WTC11 (cell line): ENCODE data around the gene PTH1R. TPM values are rescaled to one million over a fixed set of nuclear protein-coding genes. Genes with fewer than 3 reads are reported as not detected.

ENCODE experiments used
- ATAC-seq: fragments of 200-7000 bp; cut with Tn5 transposase; 2 replicates; pipeline ENCODE4 v1.10.0; 2021; ENCODE audit warnings: mild to moderate bottlenecking, moderate library complexity
- CTCF ChIA-PET: fragments of 300-600 bp; sonication (Branson Sonifier 250); formaldehyde crosslinking; loops from one replicate; lab custom pipeline; 2021; ENCODE audit warnings: antibody characterized with exemption; lab: Charles Lee
- POLR2A ChIA-PET: fragments of 350-600 bp; sonication (Branson Sonifier 250); formaldehyde crosslinking; loops from one replicate; lab custom pipeline; 2021; ENCODE audit warnings: antibody characterized with exemption; lab: Charles Lee
- DNase-seq: peaks from one replicate; pipeline ENCODE4 v3.0.0; 2021; ENCODE audit warnings: low spot score
- H3K27ac Mint-ChIP-seq: 2 replicates; pipeline ENCODE4 v1.8.0; 2021; ENCODE audit warnings: mixed read lengths
- H3K27me3 Mint-ChIP-seq: 2 replicates; pipeline ENCODE4 v1.8.0; 2021; ENCODE audit warnings: low read depth, mild to moderate bottlenecking, moderate library complexity, mixed read lengths
- H3K36me3 Mint-ChIP-seq: 2 replicates; pipeline ENCODE4 v1.8.0; 2021; ENCODE audit warnings: mixed read lengths
- H3K4me1 Mint-ChIP-seq: 2 replicates; pipeline ENCODE4 v1.8.0; 2022; ENCODE audit warnings: mixed read lengths
- H3K4me3 Mint-ChIP-seq: 2 replicates; pipeline ENCODE4 v1.8.0; 2021; ENCODE audit warnings: mild to moderate bottlenecking, moderate library complexity, mixed read lengths
- H3K9me3 Mint-ChIP-seq: 2 replicates; pipeline ENCODE4 v1.8.0; 2021; ENCODE audit warnings: mixed read lengths
- CREM ChIP-seq: sonication (generic); formaldehyde crosslinking; IDR thresholded peaks from 2 replicates; pipeline ENCODE4 v1.8.1; 2022; ENCODE audit warnings: mild to moderate bottlenecking, missing genetic modification reagents, moderate library complexity
- ELF4 ChIP-seq: sonication (generic); formaldehyde crosslinking; IDR thresholded peaks from 2 replicates; pipeline ENCODE4 v1.8.1; 2022; ENCODE audit warnings: low read depth, mild to moderate bottlenecking, moderate library complexity, missing genetic modification reagents
- GRHL2 ChIP-seq: fragments of 250-450 bp; sonication (Bioruptor Pico); IDR thresholded peaks from 2 replicates; pipeline ENCODE4 v1.8.0; 2022; ENCODE audit warnings: mild to moderate bottlenecking, moderate library complexity; ENCODE audit not compliant: insufficient replicate concordance, severe bottlenecking
- JUN ChIP-seq: sonication (generic); formaldehyde crosslinking; IDR thresholded peaks from 2 replicates; pipeline ENCODE4 v1.8.0; 2023; ENCODE audit warnings: mild to moderate bottlenecking, missing genetic modification reagents
- KAT7 ChIP-seq: sonication (generic); formaldehyde crosslinking; IDR thresholded peaks from 2 replicates; pipeline ENCODE4 v1.8.1; 2023; ENCODE audit warnings: missing genetic modification reagents, mild to moderate bottlenecking, borderline replicate concordance
- NR1H2 ChIP-seq: sonication (generic); formaldehyde crosslinking; IDR thresholded peaks from 2 replicates; pipeline ENCODE4 v1.9.0; 2021; ENCODE audit warnings: mild to moderate bottlenecking, moderate library complexity, missing genetic modification reagents
- OVOL2 ChIP-seq: fragments of 250-450 bp; sonication (Bioruptor Pico); IDR thresholded peaks from 2 replicates; pipeline ENCODE4 v1.9.0; 2021; ENCODE audit warnings: mild to moderate bottlenecking, borderline replicate concordance
- PRRX2 ChIP-seq: fragments of 250-450 bp; sonication (Bioruptor Pico); IDR thresholded peaks from 2 replicates; pipeline ENCODE4 v1.8.0; 2021; ENCODE audit warnings: mild to moderate bottlenecking
- TEAD4 ChIP-seq: sonication (generic); formaldehyde crosslinking; IDR thresholded peaks from 2 replicates; pipeline ENCODE4 v1.8.0; 2022; ENCODE audit warnings: mild to moderate bottlenecking, missing genetic modification reagents
- ZBTB21 ChIP-seq: sonication (generic); formaldehyde crosslinking; IDR thresholded peaks from 2 replicates; pipeline ENCODE4 v1.8.1; 2023; ENCODE audit warnings: mild to moderate bottlenecking, missing genetic modification reagents, borderline replicate concordance
- ZNF138 ChIP-seq: sonication (generic); formaldehyde crosslinking; conservative IDR thresholded peaks from 2 replicates; pipeline ENCODE4 v1.8.1; 2022; ENCODE audit warnings: mild to moderate bottlenecking, moderate library complexity, missing genetic modification reagents
- ZNF219 ChIP-seq: sonication (generic); formaldehyde crosslinking; IDR thresholded peaks from 2 replicates; pipeline ENCODE4 v1.8.0; 2023; ENCODE audit warnings: missing genetic modification reagents, mild to moderate bottlenecking, borderline replicate concordance
- ZNF232 ChIP-seq: sonication (generic); formaldehyde crosslinking; IDR thresholded peaks from 2 replicates; pipeline ENCODE4 v1.8.0; 2022; ENCODE audit warnings: mild to moderate bottlenecking, missing genetic modification reagents
- ZNF317 ChIP-seq: sonication (generic); formaldehyde crosslinking; IDR thresholded peaks from 2 replicates; pipeline ENCODE4 v1.8.1; 2023; ENCODE audit warnings: low read depth, mild to moderate bottlenecking, moderate library complexity, missing genetic modification reagents, borderline replicate concordance
- ZNF416 ChIP-seq: fragments of 250-450 bp; sonication (Bioruptor Pico); IDR thresholded peaks from 2 replicates; pipeline ENCODE4 v1.9.0; 2021; ENCODE audit warnings: mild to moderate bottlenecking, inconsistent platforms
- ZNF671 ChIP-seq: fragments of 250-450 bp; sonication (Bioruptor Pico); IDR thresholded peaks from 2 replicates; pipeline ENCODE4 v1.8.0; 2021; ENCODE audit warnings: mild to moderate bottlenecking
- total RNA-seq: library from RNA; stranded (reverse); gene quantifications from 3 replicates; pipeline ENCODE4 v1.2.3, GENCODE V29; 2021
- TF ChIP-seq, protein P1 (sequence below): sonication (generic); formaldehyde crosslinking; IDR thresholded peaks from 2 replicates; pipeline ENCODE4 v1.8.0; 2023; ENCODE audit warnings: mild to moderate bottlenecking, missing genetic modification reagents
- TF ChIP-seq, protein P2 (sequence below): sonication (generic); formaldehyde crosslinking; IDR thresholded peaks from 2 replicates; pipeline ENCODE4 v1.8.1; 2022; ENCODE audit warnings: missing genetic modification reagents, borderline replicate concordance
- TF ChIP-seq, protein P3 (sequence below): sonication (generic); formaldehyde crosslinking; IDR thresholded peaks from 2 replicates; pipeline ENCODE4 v1.8.1; 2023; ENCODE audit warnings: mild to moderate bottlenecking, missing genetic modification reagents
- TF ChIP-seq, protein P4 (sequence below): sonication (generic); formaldehyde crosslinking; IDR thresholded peaks from 2 replicates; pipeline ENCODE4 v1.8.1; 2023; ENCODE audit warnings: mild to moderate bottlenecking, missing genetic modification reagents, borderline replicate concordance

Gene PTH1R
- total RNA-seq, 1 experiment from 2014 or later = 12.0 TPM

DNA sequence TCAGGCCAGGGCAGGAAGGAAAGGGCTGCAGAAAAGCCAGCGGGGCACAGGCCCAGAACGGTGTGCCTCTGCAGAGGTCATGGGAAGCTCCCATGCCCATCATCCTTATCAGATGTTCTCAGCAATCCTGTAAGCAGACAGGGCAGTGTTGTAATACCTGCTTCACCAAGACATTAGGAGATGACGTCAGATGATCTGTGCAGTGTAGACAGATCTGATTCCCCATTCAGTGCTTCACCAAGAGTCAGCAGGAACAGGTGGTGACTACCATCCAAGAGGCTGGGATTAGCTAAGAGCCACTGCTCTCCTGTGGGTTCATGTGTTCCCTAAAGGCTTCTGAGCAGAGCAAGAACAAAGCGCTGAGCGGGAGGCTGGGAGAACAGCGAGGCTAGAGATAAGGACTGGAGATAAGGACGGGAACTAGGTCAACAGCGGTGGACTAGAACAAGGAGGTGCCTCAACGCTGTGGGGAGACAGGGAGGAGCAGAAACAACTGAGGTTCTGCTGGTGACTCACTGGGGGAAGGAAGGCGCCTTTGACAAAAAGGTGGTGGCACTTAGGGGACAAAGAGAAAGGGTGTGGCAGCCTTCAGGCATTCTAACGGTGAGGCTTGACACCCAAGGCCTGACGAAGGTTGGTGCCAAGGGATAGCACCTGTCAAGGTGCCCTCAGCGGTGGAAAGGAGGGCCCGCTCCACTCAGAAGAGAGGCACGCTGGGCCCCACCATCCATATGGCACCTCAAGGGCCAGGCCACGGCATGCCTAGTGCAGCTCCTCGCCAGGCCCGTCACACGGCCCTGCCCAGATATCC lies 70.7 kb downstream of the PTH1R start:
- peak overlapping the region; percentile 12 for H3K27ac Mint-ChIP-seq
- H3K9me3 Mint-ChIP-seq = no peaks in the 10 kb centered on the region
- H3K4me1 Mint-ChIP-seq = peaks cover 75% of the 10 kb centered on the region
- ATAC-seq (no peak), DNase-seq (no peak)
- H3K27me3 Mint-ChIP-seq = no peaks in the 10 kb centered on the region
- ChIA-PET POLR2A (no interaction called here), CTCF (interaction anchor here (1.2 to 1.7 kb wide), 4 partner anchors 17 to 38 kb away, joined by 3 to 6 read pairs (median 3); partner anchors contain the start of gene NBEAL2)
- H3K36me3 Mint-ChIP-seq = peaks cover 3% of the 10 kb centered on the region; the same call in 1 of the 2 replicates
- TF ChIP-seq, protein P1, sequence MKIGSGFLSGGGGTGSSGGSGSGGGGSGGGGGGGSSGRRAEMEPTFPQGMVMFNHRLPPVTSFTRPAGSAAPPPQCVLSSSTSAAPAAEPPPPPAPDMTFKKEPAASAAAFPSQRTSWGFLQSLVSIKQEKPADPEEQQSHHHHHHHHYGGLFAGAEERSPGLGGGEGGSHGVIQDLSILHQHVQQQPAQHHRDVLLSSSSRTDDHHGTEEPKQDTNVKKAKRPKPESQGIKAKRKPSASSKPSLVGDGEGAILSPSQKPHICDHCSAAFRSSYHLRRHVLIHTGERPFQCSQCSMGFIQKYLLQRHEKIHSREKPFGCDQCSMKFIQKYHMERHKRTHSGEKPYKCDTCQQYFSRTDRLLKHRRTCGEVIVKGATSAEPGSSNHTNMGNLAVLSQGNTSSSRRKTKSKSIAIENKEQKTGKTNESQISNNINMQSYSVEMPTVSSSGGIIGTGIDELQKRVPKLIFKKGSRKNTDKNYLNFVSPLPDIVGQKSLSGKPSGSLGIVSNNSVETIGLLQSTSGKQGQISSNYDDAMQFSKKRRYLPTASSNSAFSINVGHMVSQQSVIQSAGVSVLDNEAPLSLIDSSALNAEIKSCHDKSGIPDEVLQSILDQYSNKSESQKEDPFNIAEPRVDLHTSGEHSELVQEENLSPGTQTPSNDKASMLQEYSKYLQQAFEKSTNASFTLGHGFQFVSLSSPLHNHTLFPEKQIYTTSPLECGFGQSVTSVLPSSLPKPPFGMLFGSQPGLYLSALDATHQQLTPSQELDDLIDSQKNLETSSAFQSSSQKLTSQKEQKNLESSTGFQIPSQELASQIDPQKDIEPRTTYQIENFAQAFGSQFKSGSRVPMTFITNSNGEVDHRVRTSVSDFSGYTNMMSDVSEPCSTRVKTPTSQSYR (CRISPR knock-in tag) = no peak
- TF ChIP-seq, protein P2, sequence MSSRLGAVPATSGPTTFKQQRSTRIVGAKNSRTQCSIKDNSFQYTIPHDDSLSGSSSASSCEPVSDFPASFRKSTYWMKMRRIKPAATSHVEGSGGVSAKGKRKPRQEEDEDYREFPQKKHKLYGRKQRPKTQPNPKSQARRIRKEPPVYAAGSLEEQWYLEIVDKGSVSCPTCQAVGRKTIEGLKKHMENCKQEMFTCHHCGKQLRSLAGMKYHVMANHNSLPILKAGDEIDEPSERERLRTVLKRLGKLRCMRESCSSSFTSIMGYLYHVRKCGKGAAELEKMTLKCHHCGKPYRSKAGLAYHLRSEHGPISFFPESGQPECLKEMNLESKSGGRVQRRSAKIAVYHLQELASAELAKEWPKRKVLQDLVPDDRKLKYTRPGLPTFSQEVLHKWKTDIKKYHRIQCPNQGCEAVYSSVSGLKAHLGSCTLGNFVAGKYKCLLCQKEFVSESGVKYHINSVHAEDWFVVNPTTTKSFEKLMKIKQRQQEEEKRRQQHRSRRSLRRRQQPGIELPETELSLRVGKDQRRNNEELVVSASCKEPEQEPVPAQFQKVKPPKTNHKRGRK = no peak
- TF ChIP-seq, protein P3, sequence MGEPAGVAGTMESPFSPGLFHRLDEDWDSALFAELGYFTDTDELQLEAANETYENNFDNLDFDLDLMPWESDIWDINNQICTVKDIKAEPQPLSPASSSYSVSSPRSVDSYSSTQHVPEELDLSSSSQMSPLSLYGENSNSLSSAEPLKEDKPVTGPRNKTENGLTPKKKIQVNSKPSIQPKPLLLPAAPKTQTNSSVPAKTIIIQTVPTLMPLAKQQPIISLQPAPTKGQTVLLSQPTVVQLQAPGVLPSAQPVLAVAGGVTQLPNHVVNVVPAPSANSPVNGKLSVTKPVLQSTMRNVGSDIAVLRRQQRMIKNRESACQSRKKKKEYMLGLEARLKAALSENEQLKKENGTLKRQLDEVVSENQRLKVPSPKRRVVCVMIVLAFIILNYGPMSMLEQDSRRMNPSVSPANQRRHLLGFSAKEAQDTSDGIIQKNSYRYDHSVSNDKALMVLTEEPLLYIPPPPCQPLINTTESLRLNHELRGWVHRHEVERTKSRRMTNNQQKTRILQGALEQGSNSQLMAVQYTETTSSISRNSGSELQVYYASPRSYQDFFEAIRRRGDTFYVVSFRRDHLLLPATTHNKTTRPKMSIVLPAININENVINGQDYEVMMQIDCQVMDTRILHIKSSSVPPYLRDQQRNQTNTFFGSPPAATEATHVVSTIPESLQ = no peak
- no peak for TF ChIP-seq TEAD4 (CRISPR knock-in tag)
- TF ChIP-seq KAT7 = no peak
- no peak for TF ChIP-seq JUN
- no peak for TF ChIP-seq ZNF416 (CRISPR knock-in tag)
- TF ChIP-seq ZNF671 (CRISPR knock-in tag) = no peak
- TF ChIP-seq OVOL2 (CRISPR knock-in tag) = no peak
- no peak for TF ChIP-seq ZNF317
- no peak for TF ChIP-seq GRHL2 (CRISPR knock-in tag)
- no peak for TF ChIP-seq ZNF232 (CRISPR knock-in tag)
- no peak for TF ChIP-seq CREM (CRISPR knock-in tag)
- no peak for TF ChIP-seq ZNF219
- TF ChIP-seq NR1H2 (CRISPR knock-in tag) = no peak
- TF ChIP-seq ZBTB21 (CRISPR knock-in tag) = no peak
- TF ChIP-seq ELF4 (CRISPR knock-in tag) = no peak
- TF ChIP-seq PRRX2 (CRISPR knock-in tag) = no peak
- TF ChIP-seq, protein P4, sequence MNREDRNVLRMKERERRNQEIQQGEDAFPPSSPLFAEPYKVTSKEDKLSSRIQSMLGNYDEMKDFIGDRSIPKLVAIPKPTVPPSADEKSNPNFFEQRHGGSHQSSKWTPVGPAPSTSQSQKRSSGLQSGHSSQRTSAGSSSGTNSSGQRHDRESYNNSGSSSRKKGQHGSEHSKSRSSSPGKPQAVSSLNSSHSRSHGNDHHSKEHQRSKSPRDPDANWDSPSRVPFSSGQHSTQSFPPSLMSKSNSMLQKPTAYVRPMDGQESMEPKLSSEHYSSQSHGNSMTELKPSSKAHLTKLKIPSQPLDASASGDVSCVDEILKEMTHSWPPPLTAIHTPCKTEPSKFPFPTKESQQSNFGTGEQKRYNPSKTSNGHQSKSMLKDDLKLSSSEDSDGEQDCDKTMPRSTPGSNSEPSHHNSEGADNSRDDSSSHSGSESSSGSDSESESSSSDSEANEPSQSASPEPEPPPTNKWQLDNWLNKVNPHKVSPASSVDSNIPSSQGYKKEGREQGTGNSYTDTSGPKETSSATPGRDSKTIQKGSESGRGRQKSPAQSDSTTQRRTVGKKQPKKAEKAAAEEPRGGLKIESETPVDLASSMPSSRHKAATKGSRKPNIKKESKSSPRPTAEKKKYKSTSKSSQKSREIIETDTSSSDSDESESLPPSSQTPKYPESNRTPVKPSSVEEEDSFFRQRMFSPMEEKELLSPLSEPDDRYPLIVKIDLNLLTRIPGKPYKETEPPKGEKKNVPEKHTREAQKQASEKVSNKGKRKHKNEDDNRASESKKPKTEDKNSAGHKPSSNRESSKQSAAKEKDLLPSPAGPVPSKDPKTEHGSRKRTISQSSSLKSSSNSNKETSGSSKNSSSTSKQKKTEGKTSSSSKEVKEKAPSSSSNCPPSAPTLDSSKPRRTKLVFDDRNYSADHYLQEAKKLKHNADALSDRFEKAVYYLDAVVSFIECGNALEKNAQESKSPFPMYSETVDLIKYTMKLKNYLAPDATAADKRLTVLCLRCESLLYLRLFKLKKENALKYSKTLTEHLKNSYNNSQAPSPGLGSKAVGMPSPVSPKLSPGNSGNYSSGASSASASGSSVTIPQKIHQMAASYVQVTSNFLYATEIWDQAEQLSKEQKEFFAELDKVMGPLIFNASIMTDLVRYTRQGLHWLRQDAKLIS (CRISPR knock-in tag) = no peak
- no peak for TF ChIP-seq ZNF138 (CRISPR knock-in tag)
- no peak overlapping the region for H3K4me3 Mint-ChIP-seq
